ENCODE data around the gene ARMH1.
A peak's percentile ranks its signal among the peaks of the same experiment; 100 is the strongest.

DNA sequence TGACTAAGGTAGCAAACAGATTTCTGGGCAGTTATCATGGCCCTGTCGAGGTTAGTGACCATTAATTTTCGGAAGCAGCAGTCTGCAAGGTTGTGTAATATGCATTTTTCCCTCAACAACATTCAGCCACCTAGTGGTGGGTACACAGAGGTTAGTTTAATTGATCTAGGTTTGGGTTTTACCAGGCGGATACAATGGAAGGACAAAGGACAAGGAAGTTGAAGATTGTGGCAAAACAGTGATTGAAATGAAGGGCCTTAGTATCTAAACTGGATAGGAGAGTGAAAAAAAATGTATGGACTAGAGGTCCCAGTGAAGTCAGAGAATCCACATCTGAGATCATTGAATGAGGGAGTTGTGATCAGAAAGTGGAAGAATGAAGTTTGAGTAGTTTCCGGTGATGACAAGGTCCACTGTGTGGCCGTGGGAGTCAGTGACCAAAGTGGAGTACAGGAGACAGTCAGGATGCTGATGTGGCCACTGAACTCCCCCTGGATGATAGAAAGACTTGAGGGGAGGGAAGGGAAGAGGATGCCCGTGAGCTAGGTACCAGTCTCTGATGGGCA is 2.8 kb downstream of the ARMH1 start:
- TF ChIP-seq, protein P1, sequence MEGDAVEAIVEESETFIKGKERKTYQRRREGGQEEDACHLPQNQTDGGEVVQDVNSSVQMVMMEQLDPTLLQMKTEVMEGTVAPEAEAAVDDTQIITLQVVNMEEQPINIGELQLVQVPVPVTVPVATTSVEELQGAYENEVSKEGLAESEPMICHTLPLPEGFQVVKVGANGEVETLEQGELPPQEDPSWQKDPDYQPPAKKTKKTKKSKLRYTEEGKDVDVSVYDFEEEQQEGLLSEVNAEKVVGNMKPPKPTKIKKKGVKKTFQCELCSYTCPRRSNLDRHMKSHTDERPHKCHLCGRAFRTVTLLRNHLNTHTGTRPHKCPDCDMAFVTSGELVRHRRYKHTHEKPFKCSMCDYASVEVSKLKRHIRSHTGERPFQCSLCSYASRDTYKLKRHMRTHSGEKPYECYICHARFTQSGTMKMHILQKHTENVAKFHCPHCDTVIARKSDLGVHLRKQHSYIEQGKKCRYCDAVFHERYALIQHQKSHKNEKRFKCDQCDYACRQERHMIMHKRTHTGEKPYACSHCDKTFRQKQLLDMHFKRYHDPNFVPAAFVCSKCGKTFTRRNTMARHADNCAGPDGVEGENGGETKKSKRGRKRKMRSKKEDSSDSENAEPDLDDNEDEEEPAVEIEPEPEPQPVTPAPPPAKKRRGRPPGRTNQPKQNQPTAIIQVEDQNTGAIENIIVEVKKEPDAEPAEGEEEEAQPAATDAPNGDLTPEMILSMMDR (IDR thresholded peaks at IDR 0.05), result peak; percentile 25 to 55 (median 30)
- TF ChIP-seq POLR2AphosphoS5 (IDR thresholded peaks at IDR 0.05) (no peak), POLR2A (IDR thresholded peaks at IDR 0.05) (no peak), EP300 (IDR thresholded peaks at IDR 0.05; ENCODE audit: low read depth) (no peak)

All from transverse colon (tissue), 4 donors.